DND-41 (cell line): ENCODE measurements around the gene CYRIA.

Experiments
- ATAC-seq: fragments of 200-7000 bp; cut with Tn5 transposase; 3 replicates; pipeline ENCODE4 v1.9.1; 2021; ENCODE audit warnings: low read depth; ENCODE audit not compliant: insufficient read depth
- DNase-seq: peaks from one replicate; pipeline ENCODE4 v3.0.0-alpha.2; 2020
- H2AFZ ChIP-seq: 2 replicates; pipeline ENCODE4 v1.6.0; 2012; ENCODE audit warnings: low read depth, low read length
- H3K27ac ChIP-seq: 2 replicates; pipeline ENCODE4 v1.5.1; 2012; ENCODE audit warnings: low read length, inconsistent platforms
- H3K27me3 ChIP-seq: fragments of 200-600 bp; sonication (generic); 2 replicates; pipeline ENCODE4 v1.6.0; 2012; ENCODE audit warnings: low read length, mild to moderate bottlenecking, inconsistent platforms; ENCODE audit not compliant: insufficient read depth, poor library complexity
- H3K36me3 ChIP-seq: 2 replicates; pipeline ENCODE4 v1.5.1; 2012; ENCODE audit warnings: low read length, inconsistent platforms; ENCODE audit not compliant: insufficient read depth
- H3K4me1 ChIP-seq: 2 replicates; pipeline ENCODE4 v1.5.1; 2012; ENCODE audit warnings: mild to moderate bottlenecking, low read length; ENCODE audit not compliant: insufficient read depth
- H3K4me2 ChIP-seq: 2 replicates; pipeline ENCODE4 v1.6.0; 2012; ENCODE audit warnings: mild to moderate bottlenecking, moderate library complexity, low read length, inconsistent platforms; ENCODE audit not compliant: insufficient read depth
- H3K4me3 ChIP-seq, 2 experiments: fragments of 200-600 bp in 1 of 2; shearing (Covaris generic) in 1 of 2; 2 replicates each; pipeline ENCODE4 v1.5.1; 2012 to 2016; ENCODE audit warnings: inconsistent platforms in 2 of 2, low read length in 2 of 2, mild to moderate bottlenecking in 2 of 2, low read depth in 1 of 2, moderate library complexity in 1 of 2
- H3K79me2 ChIP-seq: 2 replicates; pipeline ENCODE4 v1.6.0; 2012; ENCODE audit warnings: low read length, inconsistent platforms; ENCODE audit not compliant: insufficient read depth
- H3K9ac ChIP-seq: 2 replicates; pipeline ENCODE4 v1.6.0; 2012; ENCODE audit warnings: low read depth, mild to moderate bottlenecking, inconsistent platforms, low read length, moderate library complexity
- H3K9me3 ChIP-seq: 2 replicates; pipeline ENCODE4 v1.5.1; 2012; ENCODE audit warnings: low read length, moderate library complexity, mild to moderate bottlenecking, inconsistent platforms; ENCODE audit not compliant: insufficient read depth, severe bottlenecking
- H4K20me1 ChIP-seq: 2 replicates; pipeline ENCODE4 v1.6.0; 2012; ENCODE audit warnings: low read length; ENCODE audit not compliant: insufficient read depth
- EZH2 ChIP-seq: IDR thresholded peaks from 3 replicates; pipeline ENCODE4 v1.6.1; 2012; ENCODE audit warnings: borderline replicate concordance, low read depth, mild to moderate bottlenecking, moderate library complexity, low read length, inconsistent platforms; ENCODE audit not compliant: severe bottlenecking
- TF ChIP-seq, protein P1 (sequence below): IDR thresholded peaks from 2 replicates; pipeline ENCODE4 v1.5.1; 2012; ENCODE audit warnings: borderline replicate concordance, low read length, moderate library complexity, mild to moderate bottlenecking; ENCODE audit not compliant: poor library complexity, severe bottlenecking; ENCODE audit errors: extremely low read depth

Gene CYRIA

DNA sequence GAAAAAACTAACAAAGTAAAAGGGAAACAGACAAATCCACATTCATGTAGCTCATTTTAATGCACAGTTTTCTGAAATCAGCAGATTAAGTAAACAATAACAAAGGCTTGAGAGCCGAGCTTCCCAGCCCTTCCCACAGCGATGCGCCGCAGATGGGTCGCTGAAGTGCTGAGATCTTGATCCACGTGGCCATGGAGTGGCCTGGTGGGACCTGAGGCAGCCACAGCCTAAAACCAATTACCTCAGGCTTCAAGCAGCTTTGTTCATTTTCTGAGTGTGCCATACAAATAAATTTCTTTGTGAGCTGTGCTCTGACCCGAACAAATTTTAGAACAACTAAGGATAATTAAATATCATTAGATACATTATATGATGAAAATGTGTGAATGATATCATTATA is 25.6 kb upstream of the CYRIA start:
- H3K27ac ChIP-seq: no peak overlapping the region
- no peak overlapping the region for H2AFZ ChIP-seq
- no peaks in the 10 kb centered on the region for H4K20me1 ChIP-seq
- H3K36me3 ChIP-seq: no peaks in the 10 kb centered on the region
- no peaks in the 10 kb centered on the region for H3K4me1 ChIP-seq
- TF ChIP-seq EZH2: no peak
- TF ChIP-seq, protein P1, sequence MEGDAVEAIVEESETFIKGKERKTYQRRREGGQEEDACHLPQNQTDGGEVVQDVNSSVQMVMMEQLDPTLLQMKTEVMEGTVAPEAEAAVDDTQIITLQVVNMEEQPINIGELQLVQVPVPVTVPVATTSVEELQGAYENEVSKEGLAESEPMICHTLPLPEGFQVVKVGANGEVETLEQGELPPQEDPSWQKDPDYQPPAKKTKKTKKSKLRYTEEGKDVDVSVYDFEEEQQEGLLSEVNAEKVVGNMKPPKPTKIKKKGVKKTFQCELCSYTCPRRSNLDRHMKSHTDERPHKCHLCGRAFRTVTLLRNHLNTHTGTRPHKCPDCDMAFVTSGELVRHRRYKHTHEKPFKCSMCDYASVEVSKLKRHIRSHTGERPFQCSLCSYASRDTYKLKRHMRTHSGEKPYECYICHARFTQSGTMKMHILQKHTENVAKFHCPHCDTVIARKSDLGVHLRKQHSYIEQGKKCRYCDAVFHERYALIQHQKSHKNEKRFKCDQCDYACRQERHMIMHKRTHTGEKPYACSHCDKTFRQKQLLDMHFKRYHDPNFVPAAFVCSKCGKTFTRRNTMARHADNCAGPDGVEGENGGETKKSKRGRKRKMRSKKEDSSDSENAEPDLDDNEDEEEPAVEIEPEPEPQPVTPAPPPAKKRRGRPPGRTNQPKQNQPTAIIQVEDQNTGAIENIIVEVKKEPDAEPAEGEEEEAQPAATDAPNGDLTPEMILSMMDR: no peak
- H3K4me2 ChIP-seq: no peak overlapping the region
- H3K9ac ChIP-seq: no peak overlapping the region
- no peaks in the 10 kb centered on the region for H3K79me2 ChIP-seq
- no peaks in the 10 kb centered on the region for H3K27me3 ChIP-seq
- no peak for DNase-seq
- H3K9me3 ChIP-seq: no peaks in the 10 kb centered on the region
- no peak overlapping the region for H3K4me3 ChIP-seq
- no peak for ATAC-seq

DNA sequence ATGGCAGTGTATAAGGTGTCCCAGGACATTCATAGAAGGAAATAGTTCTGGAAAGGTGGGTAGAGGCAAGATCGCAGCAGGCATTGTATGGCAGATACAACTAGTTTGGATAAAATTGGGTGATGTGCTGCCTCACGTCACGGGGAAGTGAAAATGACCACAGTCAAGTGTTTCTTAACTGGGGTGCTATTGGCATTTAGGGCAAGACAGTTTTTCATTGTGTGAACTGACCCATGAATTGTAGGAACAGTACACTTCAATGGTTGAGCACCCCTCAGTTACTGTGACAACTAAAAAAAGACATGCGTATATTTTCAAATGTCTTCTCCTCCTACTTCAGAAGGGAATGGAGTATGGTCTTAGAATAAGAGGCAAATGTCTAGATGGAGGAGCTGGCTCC is 22.3 kb upstream of the CYRIA start:
- no peaks in the 10 kb centered on the region for H3K79me2 ChIP-seq
- no peak overlapping the region for H3K27ac ChIP-seq
- ATAC-seq (no peak), DNase-seq (no peak)
- TF ChIP-seq, protein P1: no peak
- TF ChIP-seq EZH2: no peak
- no peaks in the 10 kb centered on the region for H3K27me3 ChIP-seq
- no peak overlapping the region for H3K4me3 ChIP-seq
- no peaks in the 10 kb centered on the region for H3K4me1 ChIP-seq
- no peaks in the 10 kb centered on the region for H4K20me1 ChIP-seq
- H2AFZ ChIP-seq: no peak overlapping the region
- no peak overlapping the region for H3K9ac ChIP-seq
- H3K9me3 ChIP-seq: no peaks in the 10 kb centered on the region
- no peaks in the 10 kb centered on the region for H3K36me3 ChIP-seq
- no peak overlapping the region for H3K4me2 ChIP-seq

DNA sequence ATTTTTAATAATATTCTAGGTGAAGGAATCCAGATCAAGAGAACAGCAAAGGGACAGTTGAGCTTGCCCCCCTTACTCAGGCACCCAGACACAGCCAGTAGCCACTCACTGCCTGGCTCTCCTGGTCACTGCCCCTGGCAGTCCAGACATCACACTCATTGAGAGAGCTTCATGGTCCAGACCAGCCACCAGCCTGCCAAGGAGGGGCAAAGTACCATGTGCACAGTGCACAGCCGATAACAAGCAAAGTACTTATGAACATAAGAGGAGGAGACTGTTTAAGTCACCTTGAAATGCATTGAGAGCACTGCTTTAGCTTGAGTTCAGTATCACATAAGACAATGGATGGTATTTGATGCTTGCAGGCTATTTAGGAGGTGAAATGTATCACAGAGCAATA is 21.6 kb upstream of the CYRIA start:
- no peaks in the 10 kb centered on the region for H3K4me1 ChIP-seq
- H3K27me3 ChIP-seq: no peaks in the 10 kb centered on the region
- H4K20me1 ChIP-seq: no peaks in the 10 kb centered on the region
- no peak overlapping the region for H3K9ac ChIP-seq
- peaks cover 3% of the 10 kb centered on the region for H3K9me3 ChIP-seq
- no peak overlapping the region for H3K27ac ChIP-seq
- H3K4me2 ChIP-seq: no peak overlapping the region
- H3K36me3 ChIP-seq: no peaks in the 10 kb centered on the region
- no peak overlapping the region for H3K4me3 ChIP-seq
- DNase-seq: no peak
- ATAC-seq: no peak
- TF ChIP-seq EZH2: no peak
- TF ChIP-seq, protein P1: no peak
- H3K79me2 ChIP-seq: no peaks in the 10 kb centered on the region
- no peak overlapping the region for H2AFZ ChIP-seq

DNA sequence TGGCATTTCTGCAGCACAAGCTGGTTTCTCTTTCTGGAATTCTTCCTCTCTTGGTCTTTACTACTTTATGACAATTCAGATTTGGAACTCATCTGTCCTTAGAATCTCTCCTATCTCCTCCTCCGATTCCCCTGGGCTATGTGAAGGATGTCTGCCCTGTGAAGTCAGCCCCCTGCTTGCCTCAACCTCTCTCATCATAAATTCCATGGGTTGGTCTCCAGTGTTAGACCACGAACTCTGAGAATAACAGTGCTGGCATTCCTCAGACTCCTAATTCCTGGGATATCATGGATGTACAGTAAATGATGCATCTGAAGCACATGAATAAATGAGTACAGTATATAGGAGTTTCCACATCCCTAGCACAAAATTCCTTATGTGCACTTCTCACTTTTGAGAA is 21.0 kb upstream of the CYRIA start:
- no peaks in the 10 kb centered on the region for H4K20me1 ChIP-seq
- DNase-seq: no peak
- H3K27ac ChIP-seq: no peak overlapping the region
- no peaks in the 10 kb centered on the region for H3K79me2 ChIP-seq
- no peak for ATAC-seq
- H3K4me1 ChIP-seq: no peaks in the 10 kb centered on the region
- H3K9me3 ChIP-seq: peaks cover 4% of the 10 kb centered on the region
- no peak overlapping the region for H3K4me3 ChIP-seq
- H3K9ac ChIP-seq: no peak overlapping the region
- no peak for TF ChIP-seq EZH2
- TF ChIP-seq, protein P1: no peak
- no peak overlapping the region for H2AFZ ChIP-seq
- no peak overlapping the region for H3K4me2 ChIP-seq
- no peaks in the 10 kb centered on the region for H3K27me3 ChIP-seq
- H3K36me3 ChIP-seq: no peaks in the 10 kb centered on the region
